Lower leg skin (tissue), 3 donors: Measurements from ENCODE around the gene BNC1.

Source experiments
- POLR2A ChIP-seq, 2 donors: fragments of 450-650 bp; IDR thresholded peaks; one replicate each; pipeline ENCODE4 v1.6.1; 2016 to 2017; ENCODE audit warnings: antibody characterized with exemption in 2 of 2, mild to moderate bottlenecking in 1 of 2, moderate library complexity in 1 of 2
- TF ChIP-seq, protein P1 (sequence below), 3 donors: fragments of 450-650 bp; IDR thresholded peaks; one replicate each; pipeline ENCODE4 v1.5.1; 2016; ENCODE audit warnings: antibody characterized with exemption in 3 of 3, mild to moderate bottlenecking in 3 of 3, moderate library complexity in 2 of 3

DNA sequence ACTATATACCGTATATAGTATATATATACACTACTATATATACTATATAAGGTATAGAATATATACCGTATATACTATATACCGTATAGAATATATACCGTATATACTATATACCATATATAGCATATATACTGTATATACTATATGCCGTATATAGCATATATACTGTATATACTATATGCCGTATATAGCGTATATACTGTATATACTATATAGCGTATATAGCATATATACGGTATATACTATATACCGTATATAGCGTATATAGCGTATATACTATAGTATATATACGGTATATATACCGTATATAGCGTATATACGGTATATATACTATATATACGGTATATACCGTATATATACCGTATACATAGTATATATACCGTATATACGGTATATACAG is 54.2 kb downstream of the BNC1 start:
- TF ChIP-seq, protein P1, sequence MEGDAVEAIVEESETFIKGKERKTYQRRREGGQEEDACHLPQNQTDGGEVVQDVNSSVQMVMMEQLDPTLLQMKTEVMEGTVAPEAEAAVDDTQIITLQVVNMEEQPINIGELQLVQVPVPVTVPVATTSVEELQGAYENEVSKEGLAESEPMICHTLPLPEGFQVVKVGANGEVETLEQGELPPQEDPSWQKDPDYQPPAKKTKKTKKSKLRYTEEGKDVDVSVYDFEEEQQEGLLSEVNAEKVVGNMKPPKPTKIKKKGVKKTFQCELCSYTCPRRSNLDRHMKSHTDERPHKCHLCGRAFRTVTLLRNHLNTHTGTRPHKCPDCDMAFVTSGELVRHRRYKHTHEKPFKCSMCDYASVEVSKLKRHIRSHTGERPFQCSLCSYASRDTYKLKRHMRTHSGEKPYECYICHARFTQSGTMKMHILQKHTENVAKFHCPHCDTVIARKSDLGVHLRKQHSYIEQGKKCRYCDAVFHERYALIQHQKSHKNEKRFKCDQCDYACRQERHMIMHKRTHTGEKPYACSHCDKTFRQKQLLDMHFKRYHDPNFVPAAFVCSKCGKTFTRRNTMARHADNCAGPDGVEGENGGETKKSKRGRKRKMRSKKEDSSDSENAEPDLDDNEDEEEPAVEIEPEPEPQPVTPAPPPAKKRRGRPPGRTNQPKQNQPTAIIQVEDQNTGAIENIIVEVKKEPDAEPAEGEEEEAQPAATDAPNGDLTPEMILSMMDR (IDR thresholded peaks at IDR 0.05): no peak
- no peak for TF ChIP-seq POLR2A (IDR thresholded peaks at IDR 0.05)
